GM20000 (cell line): ENCODE results near the gene FBXO45.
"Not testable (repeated sequence)": the region's sequence is repeated elsewhere in the genome, so short reads cannot be mapped to it uniquely, and the experiment has no call there.

Source experiments
- DNase-seq: peaks from one replicate; pipeline ENCODE4 v3.0.0; 2012; ENCODE audit warnings: low spot score
- CTCF ChIP-seq: IDR thresholded peaks from 2 replicates; pipeline ENCODE4 v1.5.1; 2012; ENCODE audit warnings: mild to moderate bottlenecking, control low read depth; ENCODE audit errors: extremely low read depth, missing control alignments

FBXO45 gene

GRCh38 chr3:196609805-196610515, 41.5 kb downstream of the FBXO45 start:
- TF ChIP-seq CTCF: no peak
- DNase-seq: no peak

DNA sequence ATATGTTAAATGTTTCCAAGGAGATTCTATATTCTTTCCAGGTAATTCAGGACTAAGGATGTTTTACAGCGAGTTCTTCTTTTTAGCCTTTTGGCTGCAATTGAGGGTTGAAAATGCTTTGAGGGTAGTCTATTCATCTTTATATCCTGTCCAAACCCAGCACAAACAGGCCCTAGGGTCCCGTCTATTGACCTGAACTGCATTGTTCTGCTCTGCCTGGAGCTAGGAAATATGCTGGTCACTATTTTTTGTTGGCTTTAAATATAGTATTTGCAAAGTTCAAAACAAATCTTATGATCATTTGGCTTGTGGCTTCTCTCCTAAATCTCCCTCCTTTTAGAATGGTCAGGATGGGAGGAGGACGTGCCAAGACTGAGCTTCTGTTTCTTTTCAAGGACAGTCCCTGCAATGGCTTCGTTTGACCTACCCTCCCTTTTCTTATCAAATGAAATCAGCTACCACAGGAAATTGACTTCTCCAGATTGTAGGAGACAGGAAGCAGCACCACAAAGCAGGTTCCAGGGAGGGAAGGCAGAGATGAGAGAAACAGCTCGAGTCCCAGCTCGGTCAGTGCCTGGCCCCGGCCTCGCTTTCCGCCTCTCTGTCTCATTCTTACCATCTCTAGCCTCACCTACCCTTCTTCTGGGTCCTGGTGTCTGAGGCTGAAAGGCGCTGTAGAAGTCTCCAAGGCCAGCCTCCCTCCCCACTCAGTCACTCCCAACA, 43.5 kb downstream of the FBXO45 start:
- DNase-seq: no peak
- no peak for TF ChIP-seq CTCF

- DNase-seq: not testable (repeated sequence)
Measured at GRCh38 chr3:196615234-196615633, 46.8 kb downstream of the FBXO45 start.

DNA sequence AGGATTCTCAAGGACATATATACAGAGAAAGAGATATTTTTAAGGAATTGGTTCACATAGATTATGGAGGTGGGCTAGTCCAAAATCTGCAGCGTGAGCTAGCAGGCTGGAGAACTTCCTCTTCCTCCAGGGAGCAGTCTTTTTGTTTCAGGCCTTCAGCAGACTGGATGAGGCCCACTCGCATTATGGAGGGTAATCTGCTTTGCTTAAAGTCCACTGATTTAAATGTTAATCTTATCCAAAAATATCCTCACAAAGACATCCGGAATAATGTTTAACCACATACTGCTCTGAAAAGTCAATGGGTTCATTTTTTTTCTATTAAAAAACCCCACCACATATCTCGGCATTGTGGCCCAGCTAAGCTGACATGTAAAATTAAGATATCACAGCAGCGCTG, 48.8 kb downstream of the FBXO45 start:
- TF ChIP-seq CTCF: no peak
- DNase-seq: no peak

DNA sequence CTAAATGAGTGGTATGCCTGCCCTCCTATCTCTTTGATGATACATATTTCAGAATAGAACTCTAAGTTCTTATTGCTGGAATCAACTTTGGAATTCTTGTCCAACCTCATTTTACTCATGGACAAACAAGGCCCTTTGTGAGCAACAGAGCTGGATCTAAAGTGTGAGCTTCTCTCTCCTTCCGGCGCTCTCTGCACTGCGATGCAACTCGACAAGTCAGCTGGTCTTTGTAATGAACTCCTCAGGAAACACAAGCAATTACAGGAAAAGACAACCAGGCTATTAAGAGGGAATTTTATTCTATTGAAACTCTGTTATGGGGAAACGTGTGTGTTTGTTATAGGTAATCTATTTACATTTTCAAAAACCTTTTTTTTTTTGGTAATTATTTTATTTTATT, 50.8 kb downstream of the FBXO45 start:
- no peak for DNase-seq
- TF ChIP-seq CTCF: no peak

GRCh38 chr3:196619627-196620026, 51.2 kb downstream of the FBXO45 start:
- DNase-seq: not testable (repeated sequence)

DNA sequence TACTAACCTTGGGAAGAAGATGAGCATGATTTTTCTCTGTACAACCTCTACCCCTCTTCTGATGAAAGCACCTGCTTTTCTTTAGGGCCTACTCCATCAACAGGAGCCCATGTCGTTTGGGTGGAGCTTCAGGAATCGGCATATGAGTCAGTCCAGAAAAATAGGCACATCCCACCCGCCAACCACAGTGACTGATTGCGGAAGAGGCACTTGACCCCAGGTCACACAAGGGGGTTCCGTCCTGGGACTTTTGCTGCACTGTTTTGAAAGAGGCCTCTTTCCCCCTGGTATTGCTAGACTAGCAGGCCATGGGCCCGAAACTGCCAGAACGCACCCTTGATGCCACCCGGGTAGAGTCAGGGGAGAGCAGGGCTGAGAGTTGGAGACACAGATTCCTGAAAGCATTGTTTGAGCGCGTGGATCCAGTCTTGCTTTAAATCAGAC, 51.7 kb downstream of the FBXO45 start:
- no peak for TF ChIP-seq CTCF
- no peak for DNase-seq

GRCh38 chr3:196620684-196621083, 52.2 kb downstream of the FBXO45 start:
- no peak for TF ChIP-seq CTCF
- no peak for DNase-seq
